8988T (cell line): ENCODE measurements around the gene OR6J1.
"Not testable (repeated sequence)": the region's sequence is repeated elsewhere in the genome, so short reads cannot be mapped to it uniquely, and the experiment has no call there.

Experiments
- DNase-seq: peaks from one replicate; pipeline ENCODE4 v3.0.0; 2011

Gene OR6J1

DNA sequence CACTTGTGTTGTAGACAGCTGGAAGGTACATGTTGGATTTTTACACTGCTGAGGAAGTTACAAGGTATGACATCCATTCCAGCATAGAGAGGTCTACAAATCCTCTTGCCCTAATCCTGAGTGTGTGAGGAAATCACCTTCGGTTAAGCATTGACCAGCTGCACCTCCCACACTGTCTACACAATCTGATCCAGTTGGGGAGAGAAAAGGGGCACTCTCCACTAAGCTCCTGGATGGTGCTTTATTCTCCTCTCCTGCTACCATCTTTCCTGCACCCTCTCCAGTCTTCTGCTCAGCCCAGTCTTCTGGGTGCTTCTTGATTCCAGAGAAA is at the start of gene OR6J1:
Gene OR6J1, minus strand, starts transcription at position 48 of the 331 bp plus-strand sequence. CDS start 9,541 bp downstream, outside the sequence.
- no peak for DNase-seq

DNA sequence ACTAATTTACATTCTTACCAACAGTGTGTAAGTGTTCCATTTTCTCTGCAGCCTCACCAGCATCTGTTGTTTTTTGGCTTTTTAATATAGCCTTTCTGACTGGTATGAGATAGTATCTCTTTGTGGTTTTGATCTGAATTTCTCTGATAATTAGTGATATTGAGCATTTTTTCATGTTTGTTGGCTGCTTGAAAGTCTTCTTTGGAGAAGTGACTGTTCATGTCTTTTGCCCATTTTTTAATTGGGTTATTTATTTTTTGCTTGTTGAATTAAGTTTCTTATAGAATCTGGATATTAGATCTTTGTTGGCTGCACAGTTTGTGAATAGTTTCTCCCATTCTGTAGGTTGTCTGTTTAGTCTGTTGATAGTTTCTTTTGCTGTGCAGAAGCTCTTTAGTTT is 48.0 kb upstream of the OR6J1 start:
- no peak for DNase-seq

DNA sequence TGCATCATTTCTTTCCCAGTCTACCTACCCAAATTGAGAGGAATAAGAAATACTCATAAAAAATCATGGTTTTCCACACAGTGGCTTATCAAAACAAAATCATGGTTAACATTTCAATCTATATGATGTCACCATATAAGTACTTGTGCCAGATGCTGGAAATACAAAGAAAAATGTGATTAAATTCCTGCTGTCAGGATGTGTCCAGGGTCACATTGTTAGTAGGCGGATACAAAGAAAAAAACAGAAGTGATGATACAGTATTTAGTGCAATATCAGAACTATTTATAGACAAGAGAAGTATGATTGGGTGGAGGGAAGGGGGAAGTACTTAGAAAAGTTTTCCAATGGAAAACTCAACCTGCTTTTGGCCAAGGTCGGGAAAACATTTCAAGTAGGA is 47.0 kb upstream of the OR6J1 start:
- DNase-seq, result no peak

DNA sequence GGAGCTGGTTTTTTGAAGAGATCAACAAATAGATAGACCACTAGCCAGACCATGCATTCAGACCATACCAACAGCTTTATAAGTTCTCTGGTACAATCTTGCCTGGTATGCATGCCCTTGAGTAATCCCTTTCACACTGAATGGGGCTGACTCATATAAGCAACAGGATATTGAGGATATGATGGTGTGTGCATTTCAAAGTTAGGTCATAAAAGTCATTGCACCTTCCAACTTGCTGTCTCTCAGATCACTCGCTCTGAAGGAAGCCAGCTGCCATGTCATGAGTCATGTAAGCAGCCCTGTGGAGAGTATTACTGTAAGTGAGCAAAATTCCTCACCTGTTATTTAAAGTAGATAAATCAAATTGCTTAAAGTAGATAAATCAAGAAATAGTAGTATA is 45.0 kb upstream of the OR6J1 start:
- DNase-seq, result no peak

DNA sequence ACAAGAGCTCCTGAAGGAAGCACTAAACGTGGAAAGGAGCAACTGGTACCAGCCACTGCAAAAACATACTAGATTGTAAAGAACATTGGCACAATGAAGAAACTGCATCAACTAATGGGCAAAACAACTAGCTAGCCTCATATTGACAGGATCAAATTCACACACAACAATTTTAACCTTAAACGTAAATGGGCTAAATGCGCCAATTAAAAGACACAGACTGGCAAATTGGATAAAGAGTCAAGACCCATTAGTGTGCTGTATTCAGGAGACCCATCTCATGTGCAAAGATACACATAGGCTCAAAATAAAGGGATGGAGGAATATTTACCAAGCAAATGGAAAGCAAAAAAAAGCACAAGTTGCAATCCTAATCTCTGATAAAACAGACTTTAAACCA is 43.8 kb upstream of the OR6J1 start:
- not testable (repeated sequence) for DNase-seq

DNA sequence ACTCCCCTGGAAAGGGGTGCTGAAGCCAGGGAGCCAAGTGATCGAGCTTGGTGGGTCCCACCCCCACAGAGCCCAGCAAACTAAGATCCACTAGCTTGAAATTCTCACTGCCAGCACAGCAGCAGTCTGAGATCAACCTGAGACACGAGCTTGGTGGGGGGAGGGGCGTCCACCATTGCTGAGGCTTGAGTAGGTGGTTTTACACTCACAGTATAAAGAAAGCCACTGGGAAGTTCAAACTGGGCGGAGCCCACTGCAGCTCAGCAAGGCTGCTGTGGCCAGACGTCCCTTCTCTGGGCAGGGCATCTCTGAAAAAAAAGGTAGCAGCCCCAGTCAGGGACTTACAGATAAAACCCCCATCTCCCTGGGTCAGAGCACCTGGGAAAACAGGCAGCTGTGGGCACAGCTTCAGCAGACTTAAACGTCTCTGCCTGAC is 42.0 kb upstream of the OR6J1 start:
- not testable (repeated sequence) for DNase-seq

DNA sequence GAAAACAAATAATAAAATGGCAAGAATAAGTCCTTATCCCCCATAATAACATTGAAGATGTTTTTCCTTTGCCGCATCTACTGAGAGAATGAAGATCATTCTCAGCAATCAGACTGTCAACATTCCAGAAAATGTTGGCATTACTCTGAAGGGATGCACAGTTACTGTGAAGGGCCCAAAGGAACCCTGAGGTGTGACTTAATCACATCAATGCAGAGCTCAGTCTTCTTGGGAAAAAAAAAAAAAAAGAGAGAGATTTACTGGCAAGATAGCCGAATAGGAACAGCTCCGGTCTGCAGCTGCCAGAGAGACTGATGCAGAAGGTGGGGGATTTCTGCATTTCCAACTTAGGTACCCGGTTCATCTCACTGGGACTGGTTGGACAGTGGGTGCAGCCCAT is 41.3 kb upstream of the OR6J1 start:
- DNase-seq, result no peak

DNA sequence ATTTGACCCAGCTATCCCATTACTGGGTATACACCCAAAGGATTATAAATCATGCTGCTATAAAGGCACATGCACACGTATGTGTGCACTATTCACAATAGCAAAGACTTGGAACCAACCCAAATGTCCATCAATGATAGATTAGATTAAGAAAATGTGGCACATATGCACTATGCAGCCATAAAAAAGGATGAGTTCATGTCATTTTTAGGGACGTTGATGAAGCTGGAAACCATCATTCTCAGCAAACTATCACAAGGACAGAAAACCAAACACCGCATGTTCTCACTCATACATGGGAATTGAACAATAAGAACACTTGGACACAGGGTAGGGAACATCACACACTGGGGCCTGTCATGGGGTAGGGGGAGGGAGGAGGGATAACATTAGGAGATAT is 39.3 kb upstream of the OR6J1 start:
- not testable (repeated sequence) for DNase-seq

DNA sequence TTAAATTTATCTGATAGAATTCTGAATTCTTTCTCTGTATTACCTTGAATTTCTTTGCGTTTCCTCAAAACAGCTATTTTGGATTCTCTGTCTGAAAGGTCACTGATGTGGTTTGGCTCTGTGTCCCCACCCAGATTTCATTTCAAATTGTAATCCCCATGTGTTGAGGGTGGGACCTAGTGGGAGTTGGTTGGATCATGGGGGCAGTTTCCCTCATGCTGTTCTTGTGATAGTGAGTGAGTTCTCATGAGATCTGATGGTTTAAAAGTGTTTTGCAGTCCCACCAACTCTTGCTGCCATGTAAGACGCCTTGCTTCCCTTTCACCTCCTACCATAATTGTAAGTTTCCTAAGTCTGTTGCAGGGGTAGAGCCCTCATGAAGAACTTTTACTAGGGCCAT is 34.1 kb upstream of the OR6J1 start:
- DNase-seq, result no peak

DNA sequence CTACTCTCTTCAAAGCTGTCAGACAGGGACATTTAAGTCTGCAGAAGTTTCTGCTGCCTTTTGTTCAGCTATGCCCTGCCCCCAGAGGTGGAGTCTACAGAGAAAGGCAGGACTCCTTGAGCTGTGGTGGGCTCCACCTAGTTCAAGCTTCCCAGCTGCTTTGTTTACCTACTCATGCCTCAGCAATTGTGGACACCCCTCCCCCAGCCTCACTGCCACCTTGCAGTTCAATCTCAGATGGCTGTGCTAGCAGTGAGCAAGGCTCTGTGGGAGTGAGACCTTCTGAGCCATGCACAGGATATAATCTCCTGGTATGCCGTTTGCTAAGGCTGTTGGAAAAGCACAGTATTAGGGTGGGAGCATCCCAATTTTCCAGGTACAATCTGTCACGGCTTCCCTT is 33.4 kb upstream of the OR6J1 start:
- DNase-seq, result not testable (repeated sequence)

DNA sequence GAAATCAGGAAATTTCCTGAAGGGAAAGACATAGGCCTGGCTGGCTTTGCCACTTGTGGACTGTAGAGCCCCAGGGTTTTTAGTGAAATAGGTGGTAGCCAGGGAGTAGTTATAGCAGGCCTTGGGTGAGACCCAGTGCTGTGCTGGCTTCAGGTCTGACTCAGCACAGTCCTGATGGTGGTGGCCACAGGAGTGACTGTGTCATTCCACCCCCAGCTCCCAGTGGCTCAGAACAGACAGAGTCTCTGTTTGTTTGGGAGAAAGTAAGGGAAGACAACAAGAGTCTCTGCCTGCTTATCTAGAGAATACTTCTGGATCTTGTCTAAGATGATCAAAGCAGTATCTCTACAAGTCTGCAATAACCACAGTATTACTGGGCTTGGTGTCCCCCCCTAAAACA is 27.5 kb upstream of the OR6J1 start:
- no peak for DNase-seq

DNA sequence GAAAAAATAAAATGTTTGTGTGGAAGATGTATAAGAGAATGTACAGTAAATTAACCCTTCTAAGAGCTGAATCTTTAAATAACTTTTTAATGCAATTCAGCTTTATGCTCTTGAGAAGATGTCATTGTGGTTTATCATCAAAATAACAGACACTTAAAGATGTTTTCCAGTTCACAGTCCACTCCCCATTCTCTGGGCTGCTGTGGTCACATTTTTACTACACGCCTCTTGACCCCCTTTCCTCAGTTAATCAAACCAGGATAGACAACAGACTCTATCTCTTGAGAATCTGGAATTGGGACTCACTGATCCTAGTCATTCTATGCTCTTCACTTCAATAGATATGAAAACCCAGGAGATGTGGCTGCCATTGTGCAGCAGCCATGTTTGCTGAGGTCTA is 24.7 kb upstream of the OR6J1 start:
- DNase-seq, result no peak

DNA sequence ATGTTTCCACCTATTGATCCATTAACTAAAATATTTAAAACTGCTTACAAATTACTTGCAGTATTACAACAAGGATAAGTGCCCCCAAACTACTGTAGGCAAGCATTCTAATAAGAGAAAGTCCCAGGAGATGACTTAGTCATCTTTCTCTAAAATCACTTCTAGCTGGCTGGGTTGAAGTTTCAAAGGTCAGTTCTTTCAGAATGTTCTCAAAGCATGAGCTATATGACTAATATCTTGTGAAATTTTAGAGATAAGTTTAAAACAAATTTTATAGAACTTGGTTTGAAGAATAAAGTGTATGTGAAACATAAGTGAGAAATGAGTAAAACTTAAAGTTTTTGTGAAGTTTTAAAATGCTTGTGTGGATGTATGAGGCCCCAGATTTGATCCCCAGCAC is 24.3 kb upstream of the OR6J1 start:
- no peak for DNase-seq

DNA sequence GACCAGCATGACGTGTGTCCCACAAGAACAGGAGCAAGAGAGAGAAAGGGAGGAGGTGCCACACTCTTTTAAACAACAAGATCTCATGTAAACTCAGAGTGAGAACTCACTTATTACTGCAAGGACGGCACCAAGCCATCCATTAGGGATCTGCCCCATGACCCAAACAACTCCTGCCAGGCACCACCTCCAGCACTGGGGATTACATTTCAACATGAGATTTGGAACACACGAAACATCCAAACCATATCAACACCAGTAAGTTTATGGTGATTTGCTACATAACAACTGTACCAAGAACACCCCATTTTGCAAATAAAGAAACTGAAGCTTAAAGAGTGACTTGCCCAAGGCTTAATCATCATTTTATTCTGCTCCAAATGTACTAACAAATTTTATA is 23.7 kb upstream of the OR6J1 start:
- DNase-seq, result no peak

DNA sequence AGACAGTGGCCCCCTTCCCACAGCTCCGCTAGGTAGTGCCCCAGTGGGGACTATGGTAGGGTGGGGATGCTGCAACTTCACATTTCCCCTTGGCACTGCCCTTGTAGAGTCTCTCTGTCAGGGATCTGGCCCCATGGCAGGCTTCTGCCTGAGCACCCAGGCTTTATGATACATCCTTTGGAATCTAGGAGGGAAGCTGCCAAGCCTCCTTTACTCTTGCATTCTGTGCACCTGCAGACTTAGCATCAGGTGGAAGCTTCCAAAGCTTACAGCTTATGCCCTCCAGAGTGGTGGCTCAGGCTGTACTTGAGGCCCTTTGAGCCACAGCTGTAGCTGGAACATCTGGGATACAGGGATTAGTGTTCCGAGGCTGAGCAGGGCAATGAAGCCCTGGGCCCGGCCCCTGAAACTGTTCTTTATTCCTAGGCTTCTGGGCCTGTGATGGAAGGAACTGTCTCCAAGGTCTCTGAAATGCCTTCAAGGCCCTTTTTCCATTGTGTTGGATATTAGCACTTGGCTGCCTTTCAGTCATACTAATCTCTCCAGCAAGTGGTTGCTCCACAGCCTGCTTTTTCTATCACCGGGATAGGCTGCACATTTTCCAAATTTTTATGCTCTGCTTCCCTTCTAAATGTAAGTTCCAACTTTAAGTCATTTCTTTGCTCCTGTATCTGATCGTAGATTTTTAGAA is 22.2 kb upstream of the OR6J1 start:
- no peak for DNase-seq

DNA sequence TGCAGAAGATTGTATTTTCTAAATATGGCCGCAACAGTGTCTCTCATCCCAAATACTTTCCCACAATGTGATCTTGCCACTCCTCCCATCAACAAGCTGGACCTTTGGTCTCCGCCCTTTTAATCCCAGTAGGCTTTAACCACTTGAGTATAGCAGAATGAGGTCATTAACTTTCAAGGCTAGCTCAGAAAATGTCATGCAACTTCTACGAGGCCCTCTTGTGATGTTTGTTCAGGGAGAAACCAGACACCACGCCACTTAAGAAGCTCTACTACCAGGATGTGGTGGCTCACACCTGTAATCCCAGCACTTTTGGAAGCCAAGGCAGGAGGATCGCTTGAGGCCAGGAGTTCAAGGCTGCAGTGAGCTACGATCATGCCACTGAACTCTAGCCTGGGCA is 20.1 kb upstream of the OR6J1 start:
- DNase-seq, result no peak

DNA sequence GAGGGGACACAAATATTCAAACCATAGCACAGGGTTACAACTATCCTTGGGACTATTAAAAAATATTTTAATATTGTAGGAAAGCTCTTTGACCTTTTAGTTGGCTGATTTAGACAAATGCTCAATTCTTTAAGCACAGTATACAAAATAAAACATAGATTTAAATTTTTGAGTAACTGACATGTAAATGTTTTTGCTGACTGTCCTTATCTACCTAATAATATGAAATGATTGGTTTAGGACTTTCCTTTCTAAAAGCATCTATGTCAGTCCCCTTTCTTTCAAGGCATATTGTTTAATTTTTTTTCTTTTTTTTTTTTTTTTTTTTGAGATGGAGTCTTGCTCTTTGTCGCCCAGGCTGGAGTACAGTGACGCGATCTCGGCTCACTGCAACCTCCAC is 16.5 kb upstream of the OR6J1 start:
- no peak for DNase-seq

DNA sequence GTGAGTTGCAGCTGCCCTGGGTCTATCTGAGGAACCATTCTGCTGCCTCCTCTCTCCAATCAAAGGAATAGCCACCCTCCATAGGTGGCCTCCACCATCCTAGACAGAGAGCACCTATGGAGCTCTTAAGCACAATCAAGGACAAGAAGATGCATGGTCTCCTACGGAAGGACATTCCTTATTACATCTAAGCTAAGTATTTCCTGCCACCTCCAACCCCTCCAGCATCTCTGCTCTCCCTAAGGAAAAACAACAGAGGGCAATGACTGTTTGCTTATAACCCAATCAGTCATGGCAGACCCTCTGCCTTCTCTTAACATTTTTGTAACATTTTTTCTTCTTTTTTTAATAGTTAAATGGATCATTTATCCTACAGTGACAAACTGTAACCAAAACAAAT is 14.8 kb upstream of the OR6J1 start:
- no peak for DNase-seq

DNA sequence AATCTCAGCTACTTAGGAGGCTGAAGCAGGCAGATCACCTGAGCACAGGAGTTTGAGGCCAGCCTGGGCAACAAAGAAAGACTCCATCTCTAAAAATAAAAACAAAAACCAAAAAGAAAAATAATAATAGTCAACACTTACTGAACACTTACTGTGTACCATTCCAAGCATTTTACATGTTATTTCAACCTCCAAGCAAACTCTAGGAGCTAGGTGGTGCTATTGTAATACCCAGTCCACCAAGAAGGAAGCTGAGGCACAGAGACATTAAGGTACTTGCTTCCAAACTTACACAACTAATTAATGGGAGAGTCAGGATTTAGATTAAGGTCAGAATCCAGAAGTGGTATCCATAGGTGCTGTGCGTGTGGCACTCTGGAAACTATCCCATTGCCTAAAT is 13.7 kb upstream of the OR6J1 start:
- no peak for DNase-seq

DNA sequence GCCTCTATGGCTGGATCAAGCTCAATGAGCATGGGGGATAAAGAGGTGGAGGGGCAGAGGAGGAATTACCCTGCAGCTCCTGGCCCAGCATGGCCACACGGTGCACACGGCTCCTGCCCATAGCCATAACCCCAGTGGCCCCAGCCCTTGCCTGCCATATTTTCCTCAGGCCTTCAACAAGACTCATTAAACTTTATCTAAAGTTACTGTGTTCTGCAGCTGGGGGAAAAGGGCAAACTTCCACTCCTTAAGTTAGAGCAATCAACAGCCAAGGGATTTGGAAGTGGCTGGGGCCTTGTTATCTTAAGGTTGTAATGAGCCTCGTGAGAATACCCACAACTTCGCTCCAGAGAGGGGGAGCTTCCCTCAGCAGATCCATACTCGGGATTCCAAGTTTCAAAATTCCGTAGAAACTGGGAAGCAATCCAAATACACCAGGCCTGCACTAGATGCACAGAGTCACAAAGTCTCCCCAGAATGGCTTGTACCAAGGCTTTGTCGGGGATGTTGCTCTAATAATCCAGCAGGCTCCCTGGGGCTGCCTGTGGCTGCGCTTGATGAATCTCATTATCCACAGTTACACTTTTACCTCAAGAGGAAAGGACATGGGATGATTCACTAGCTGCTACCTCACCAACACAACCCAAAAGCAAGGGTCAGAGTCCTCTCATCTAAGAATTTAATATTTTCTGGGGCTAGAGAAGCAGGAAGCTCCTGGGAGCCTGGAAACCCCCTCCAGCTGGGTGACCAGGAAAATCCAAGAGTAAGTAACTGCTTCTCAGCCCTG is 13.0 kb upstream of the OR6J1 start:
- no peak for DNase-seq

DNA sequence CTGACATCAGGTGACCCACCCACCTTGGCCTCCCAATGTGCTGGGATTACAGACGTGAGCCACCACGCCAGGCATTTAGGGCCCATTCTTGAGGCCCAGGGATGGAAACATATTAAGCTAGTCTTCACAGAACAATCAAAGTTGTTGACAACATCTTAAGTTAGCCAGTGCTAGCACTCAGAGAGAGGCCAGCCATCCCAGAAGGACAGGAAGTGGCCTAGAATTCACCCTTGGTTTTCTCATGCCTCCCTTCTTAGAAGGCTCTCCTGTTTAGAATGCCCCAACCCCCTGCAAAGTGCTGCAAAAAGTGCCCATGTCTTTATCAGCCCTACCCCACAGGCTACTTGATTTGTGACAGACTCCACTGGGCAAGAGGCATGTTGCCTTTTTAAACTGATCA is 12.1 kb upstream of the OR6J1 start:
- DNase-seq, result no peak

DNA sequence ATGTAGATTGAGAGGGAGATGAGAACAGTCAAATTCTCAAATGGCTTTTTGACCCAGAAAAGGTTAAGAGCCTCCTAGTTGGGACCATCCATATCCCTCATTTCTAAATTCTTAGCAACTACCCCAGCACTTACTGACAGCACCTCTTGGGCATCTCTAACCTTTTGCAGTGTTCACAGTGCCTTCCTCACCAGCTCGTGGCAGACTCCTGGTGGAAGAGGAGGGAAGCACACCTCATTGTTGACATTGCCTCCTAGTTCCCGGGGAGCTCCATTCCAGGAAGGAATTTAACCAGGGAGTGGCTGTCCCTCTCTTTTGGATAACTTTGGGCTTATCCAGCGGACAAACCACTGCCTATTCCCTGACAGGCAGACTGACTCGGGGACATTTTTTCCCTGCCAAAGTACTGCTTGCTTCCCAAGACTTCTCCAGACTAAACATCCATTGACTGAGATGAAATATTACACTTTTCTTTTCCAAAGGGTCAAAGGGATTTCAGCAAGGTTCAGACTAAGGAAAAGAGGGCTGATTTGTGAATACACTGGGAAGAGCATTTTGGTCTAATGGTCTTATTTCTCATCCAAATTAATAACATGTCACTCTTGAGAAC is 9.0 kb upstream of the OR6J1 start:
- peak; percentile 32 for DNase-seq

DNA sequence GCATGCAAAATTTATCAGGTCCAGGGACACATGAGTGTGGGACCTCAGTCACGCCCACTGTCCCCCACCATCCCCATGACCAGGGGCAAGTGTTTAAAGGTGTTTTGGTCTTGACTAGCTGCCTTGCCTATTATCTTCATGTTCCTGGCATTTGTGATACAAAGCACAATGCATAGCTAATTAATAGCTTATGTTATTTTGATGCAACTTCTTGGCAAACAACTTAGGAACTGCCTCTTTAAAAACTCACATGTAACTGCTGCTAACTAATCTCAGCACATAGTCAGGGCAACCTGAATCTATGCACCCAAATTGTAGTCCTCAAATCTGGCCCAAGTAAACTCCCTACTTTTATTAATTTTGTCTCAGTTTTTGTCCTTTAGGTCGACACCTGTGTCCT is 7.4 kb upstream of the OR6J1 start:
- no peak for DNase-seq

DNA sequence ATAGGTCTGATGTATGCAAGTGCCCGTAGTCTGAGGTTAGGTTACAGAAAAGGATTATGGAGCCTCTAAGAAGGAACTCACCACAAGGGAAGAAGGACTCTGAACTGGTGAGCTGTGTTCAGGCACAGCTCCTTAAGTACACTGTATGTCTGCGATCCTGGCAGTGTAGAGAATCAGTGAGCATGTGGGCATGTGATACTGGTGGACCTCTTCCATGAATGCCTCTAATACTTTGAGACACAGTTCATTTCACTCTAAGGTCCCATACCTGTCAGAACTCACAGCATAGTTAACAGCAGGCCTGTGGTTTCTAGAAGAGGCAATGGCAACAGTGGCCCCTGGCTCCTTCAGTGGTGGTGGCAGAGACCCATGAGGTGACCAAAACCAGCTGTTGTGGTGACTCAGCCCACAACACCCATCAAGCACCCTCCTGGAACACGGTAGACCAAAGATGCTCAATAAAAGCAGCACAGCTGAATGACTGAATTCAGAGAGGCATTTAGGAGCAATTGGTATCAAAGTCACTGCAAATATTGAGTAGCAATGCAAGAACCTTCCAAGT is 6.9 kb upstream of the OR6J1 start:
- DNase-seq, result no peak
